ENCODE measurements around the gene FAM193B.

The FAM193B gene

GRCh38 chr5:177554474-177555111, at the start of gene FAM193B:
FAM193B (minus strand) TSS chr5:177554563; CDS start chr5:177554458, 105 bp downstream.
- Histone ChIP-seq H3K27ac (peak within 1 kb of the TSS; percentile 92 to 95), H3K27me3 (no peaks in the 10 kb centered on the region), H3K4me3 (peak within 1 kb of the TSS; percentile 98 to 100), H3K4me1 (peaks cover 0 to 36% (median 18%) of the 10 kb centered on the region in 4 donors), H3K9me3 (no peaks in the 10 kb centered on the region), H3K36me3 (peaks cover 0 to 6% (median 0%) of the 10 kb centered on the region in 3 donors)
- DNase-seq = peak; percentile 91 to 95
- intact Hi-C loops (cut with DNase I; ENCODE audit: low total_unique reads) = loop anchor here (5.0 kb wide), 1 partner anchor 48 kb away; the partner anchor contains the start of gene B4GALT7
- TF ChIP-seq CTCF (IDR thresholded peaks at IDR 0.05) = peak in 1 of 2 experiments; percentile 31

- DNase-seq = no peak
- Histone ChIP-seq H3K9me3 (no peaks in the 10 kb centered on the region), H3K4me1 (peaks cover 0 to 39% (median 23%) of the 10 kb centered on the region in 4 donors), H3K4me3 (no peak overlapping the region), H3K27ac (no peak overlapping the region), H3K27me3 (no peaks in the 10 kb centered on the region), H3K36me3 (peaks cover 0 to 45% (median 8%) of the 10 kb centered on the region in 3 donors)
- no peak for TF ChIP-seq CTCF (IDR thresholded peaks at IDR 0.05)
- intact Hi-C loops (cut with DNase I; ENCODE audit: low total_unique reads) = loop anchor here (5.0 kb wide), 1 partner anchor 47 kb away; no protein-coding TSS in a partner anchor
Observed at GRCh38 chr5:177604116-177604521, 49.8 kb upstream of the FAM193B start.

- no peak for TF ChIP-seq CTCF (IDR thresholded peaks at IDR 0.05)
- Histone ChIP-seq H3K4me3 (no peak overlapping the region), H3K27me3 (no peaks in the 10 kb centered on the region), H3K27ac (no peak overlapping the region), H3K4me1 (peaks cover 0 to 44% (median 25%) of the 10 kb centered on the region in 4 donors), H3K36me3 (peaks cover 0 to 40% (median 8%) of the 10 kb centered on the region in 3 donors), H3K9me3 (no peaks in the 10 kb centered on the region)
- no peak for DNase-seq
- intact Hi-C loops (cut with DNase I; ENCODE audit: low total_unique reads) = loop anchor here (5.0 kb wide), 1 partner anchor 46 kb away; no protein-coding TSS in a partner anchor
Observed at GRCh38 chr5:177603631-177604030, 49.3 kb upstream of the FAM193B start.

GRCh38 chr5:177602458-177602830, 48.1 kb upstream of the FAM193B start:
- no peak overlapping the region for H3K27ac ChIP-seq
- no peak for DNase-seq
- H3K4me3 ChIP-seq = no peak overlapping the region
- no peaks in the 10 kb centered on the region for H3K9me3 ChIP-seq
- TF ChIP-seq CTCF (IDR thresholded peaks at IDR 0.05) = no peak
- H3K4me1 ChIP-seq = peaks cover 0 to 40% (median 23%) of the 10 kb centered on the region in 4 donors
- intact Hi-C loops (cut with DNase I; ENCODE audit: low total_unique reads) = loop anchor here (5.0 kb wide), 1 partner anchor 45 kb away; no protein-coding TSS in a partner anchor
- no peaks in the 10 kb centered on the region for H3K27me3 ChIP-seq
- peaks cover 0 to 32% (median 8%) of the 10 kb centered on the region in 3 donors for H3K36me3 ChIP-seq

GRCh38 chr5:177601577-177602457, 47.5 kb upstream of the FAM193B start:
- Histone ChIP-seq H3K27me3 (no peaks in the 10 kb centered on the region), H3K4me3 (no peak overlapping the region), H3K9me3 (no peaks in the 10 kb centered on the region), H3K27ac (no peak overlapping the region), H3K36me3 (peaks cover 0 to 34% (median 8%) of the 10 kb centered on the region in 3 donors), H3K4me1 (peaks cover 0 to 33% (median 18%) of the 10 kb centered on the region in 4 donors)
- no peak for TF ChIP-seq CTCF (IDR thresholded peaks at IDR 0.05)
- no peak for DNase-seq
- intact Hi-C loops (cut with DNase I; ENCODE audit: low total_unique reads) = loop anchor here (5.0 kb wide), 1 partner anchor 45 kb away; no protein-coding TSS in a partner anchor
